Activated CD4-positive, alpha-beta T cell treated with anti-CD3 and anti-CD28 coated beads for 24 hours (primary cell): ENCODE results near the gene CLEC17A.
"Not testable (repeated sequence)": the region's sequence is repeated elsewhere in the genome, so short reads cannot be mapped to it uniquely, and the experiment has no call there.

Source experiments
- DNase-seq, 2 donors: peaks; one replicate each; pipeline ENCODE4 v3.0.0-alpha.2; 2020; ENCODE audit warnings: low read depth in 2 of 2

Gene CLEC17A

GRCh38 chr19:14580623-14581237, 2.2 kb upstream of the CLEC17A start:
- DNase-seq: peak; percentile 43 to 50

DNA sequence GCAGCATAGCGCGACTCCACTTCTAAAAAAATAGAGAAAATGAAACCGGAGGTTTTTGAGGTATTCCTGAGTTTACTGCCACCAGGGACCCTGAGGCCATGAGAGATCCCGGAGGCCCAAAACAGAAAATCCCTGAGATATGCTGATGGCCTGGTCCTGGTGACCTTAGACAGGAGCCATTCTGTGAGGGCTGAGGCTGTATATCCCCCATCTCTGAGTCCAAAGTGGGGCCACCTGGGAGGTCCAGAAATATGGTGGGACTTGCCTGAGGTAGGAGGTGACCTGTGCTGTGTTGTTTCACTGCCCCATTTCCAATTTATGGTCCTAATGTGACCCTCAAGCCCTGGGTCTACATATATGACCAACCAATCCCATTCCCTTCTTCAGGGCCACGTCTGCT, 1.5 kb downstream of the CLEC17A start:
- DNase-seq: not testable (repeated sequence)

DNA sequence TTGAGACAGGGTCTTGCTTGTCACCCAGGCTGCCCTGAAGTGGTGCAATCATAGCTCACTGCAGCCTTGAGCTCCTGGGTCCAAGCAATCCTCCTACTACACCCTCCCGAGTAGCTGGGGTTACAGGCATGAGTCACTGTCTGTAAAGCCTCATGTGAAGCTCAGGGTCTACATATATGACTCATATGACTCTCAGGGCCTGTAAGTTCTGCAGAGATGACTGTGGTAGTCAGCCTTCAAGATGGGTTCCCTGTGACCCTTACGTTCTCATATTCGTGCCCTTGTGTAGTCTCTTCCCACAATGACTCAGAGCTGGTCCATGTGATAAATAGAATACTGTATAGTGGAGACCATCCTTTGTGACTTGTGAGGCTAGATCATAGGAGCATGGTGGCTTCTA, 2.3 kb downstream of the CLEC17A start:
- DNase-seq: peak in 1 of 2 donors; percentile 22

DNA sequence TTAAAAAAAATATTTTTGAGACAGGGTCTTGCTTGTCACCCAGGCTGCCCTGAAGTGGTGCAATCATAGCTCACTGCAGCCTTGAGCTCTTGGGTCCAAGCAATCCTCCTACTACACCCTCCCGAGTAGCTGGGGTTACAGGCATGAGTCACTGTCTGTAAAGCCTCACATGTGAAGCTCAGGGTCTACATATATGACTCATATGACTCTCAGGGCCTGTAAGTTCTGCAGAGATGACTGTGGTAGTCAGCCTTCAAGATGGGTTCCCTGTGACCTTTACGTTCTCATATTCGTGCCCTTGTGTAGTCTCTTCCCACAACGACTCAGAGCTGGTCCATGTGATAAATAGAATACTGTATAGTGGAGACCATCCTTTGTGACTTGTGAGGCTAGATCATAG, 6.5 kb downstream of the CLEC17A start:
- not testable (repeated sequence) for DNase-seq

- no peak for DNase-seq
These were observed 12.7 kb downstream of the CLEC17A start for GRCh38 chr19:14595558-14595957.

DNA sequence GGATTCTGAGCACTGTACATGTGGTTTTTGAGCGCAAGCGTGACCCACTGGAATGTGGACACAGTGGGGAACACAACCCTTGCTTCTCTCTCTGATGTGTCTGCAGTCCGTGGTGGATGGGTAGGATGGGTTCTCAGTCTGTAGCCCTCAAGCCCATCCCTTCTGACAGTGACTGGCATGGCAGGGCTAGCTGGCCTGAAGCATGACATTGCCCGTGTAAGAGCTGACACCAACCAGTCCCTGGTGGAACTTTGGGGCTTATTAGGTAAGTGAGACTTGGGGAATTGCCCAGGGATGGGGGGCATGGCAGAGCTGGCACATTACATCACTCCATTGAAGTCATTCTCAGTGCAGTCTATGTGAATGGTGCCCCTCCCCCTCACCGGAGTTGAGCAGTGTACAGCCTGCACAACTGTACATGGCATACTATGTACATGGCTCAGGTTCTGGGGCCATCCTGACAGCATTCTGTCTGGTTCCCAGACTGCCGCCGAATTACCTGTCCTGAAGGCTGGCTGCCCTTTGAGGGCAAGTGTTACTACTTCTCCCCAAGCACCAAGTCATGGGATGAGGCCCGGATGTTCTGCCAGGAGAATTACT, 16.8 kb downstream of the CLEC17A start:
- DNase-seq: no peak

GRCh38 chr19:14603990-14604387, 21.1 kb downstream of the CLEC17A start:
- no peak for DNase-seq

GRCh38 chr19:14606627-14607026, 23.7 kb downstream of the CLEC17A start:
- DNase-seq: no peak

GRCh38 chr19:14611051-14611450, 28.2 kb downstream of the CLEC17A start:
- DNase-seq: no peak

DNA sequence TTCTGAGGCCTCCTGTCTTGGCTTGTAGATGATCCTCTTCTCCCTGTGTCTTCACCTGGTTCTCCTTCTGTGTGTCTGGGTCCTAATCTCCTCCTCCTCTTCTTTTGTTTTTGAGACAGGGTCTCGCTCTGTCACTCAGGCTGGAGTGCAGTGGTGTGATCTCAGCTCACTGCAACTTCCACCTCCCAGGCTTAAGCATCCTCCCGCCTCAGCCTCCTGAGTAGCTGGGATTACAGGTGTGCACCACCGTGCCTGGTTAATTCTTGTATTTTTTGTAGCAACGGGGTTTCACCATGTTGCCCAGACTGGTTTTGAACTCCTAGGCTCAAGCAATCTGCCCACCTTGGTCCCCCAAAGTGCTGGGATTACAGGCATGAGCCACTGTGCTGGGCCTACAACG, 29.4 kb downstream of the CLEC17A start:
- not testable (repeated sequence) for DNase-seq

DNA sequence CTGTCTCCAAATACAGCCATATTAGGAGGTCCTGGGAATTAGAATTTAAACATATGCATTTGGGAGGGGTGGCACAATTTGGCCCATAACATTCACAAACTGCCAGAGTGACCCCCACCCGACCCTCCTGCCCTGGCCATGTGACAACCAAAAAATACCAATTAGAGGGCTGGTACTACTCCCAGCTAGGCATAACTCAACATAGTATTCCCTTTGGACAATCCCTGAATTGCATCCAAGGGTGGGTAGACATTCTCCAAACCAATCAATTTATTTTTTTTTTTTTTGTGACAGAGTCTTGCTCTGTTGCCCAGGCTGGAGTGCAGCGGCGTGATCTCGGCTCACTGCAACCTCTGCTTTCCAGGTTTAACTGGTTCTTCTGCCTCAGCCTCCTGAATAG, 29.8 kb downstream of the CLEC17A start:
- no peak for DNase-seq

DNA sequence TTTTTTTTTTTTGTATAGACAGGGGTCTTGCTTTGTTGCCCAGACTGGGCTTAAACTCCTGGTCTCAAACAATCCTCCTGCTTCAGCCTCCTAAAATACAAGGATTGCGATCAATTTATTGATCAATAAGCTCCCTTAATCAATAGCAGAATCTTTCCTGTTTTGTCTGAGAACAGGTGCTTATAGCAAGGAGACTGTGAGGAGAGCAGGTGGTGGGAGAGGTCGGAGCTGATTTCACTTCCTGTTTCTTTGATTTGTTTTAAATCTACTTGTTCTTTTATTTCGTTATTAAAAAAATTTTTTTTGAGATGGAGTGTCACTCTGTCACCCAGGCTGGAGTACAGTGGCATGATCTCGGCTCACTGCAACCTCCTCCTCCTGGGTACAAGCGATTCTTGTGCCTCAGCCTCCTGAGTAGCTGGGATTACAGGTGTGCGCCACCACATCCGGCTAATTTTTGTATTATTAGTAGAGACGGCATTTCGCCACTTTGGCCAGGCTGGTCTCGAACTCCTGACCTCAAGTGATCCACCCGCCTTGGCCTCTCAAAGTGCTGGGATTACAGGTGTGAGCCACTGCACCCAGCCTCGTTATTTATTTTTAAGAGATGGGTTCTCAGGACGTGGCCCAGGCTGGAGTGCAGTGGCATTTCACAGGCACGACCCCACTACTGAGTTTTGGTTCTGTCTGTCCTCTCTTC, 30.7 kb downstream of the CLEC17A start:
- DNase-seq: not testable (repeated sequence)

GRCh38 chr19:14614099-14614412, 31.2 kb downstream of the CLEC17A start:
- DNase-seq: no peak

GRCh38 chr19:14615623-14616022, 32.7 kb downstream of the CLEC17A start:
- no peak for DNase-seq

GRCh38 chr19:14616407-14616806, 33.5 kb downstream of the CLEC17A start:
- DNase-seq: no peak

DNA sequence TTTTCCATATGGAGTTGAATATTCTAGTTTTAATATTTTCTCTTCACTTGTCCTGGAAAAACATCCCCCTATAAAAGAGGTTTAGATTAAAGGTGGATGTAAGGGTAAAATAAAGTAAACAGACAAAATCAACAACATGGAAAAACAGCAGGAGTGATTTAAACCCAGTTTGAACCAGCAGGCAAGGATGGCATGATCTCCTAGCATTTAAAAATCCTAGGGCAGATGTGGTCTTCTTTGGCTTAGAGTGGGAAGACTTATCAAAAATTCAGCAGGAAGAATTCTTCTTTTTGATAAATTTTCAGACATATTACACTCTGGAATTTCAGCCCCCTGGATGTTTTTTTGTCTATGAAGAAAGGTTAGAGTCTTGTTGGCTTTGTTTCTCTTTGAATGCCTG, 36.5 kb downstream of the CLEC17A start:
- DNase-seq: no peak

GRCh38 chr19:14624491-14624890, 41.6 kb downstream of the CLEC17A start:
- DNase-seq: not testable (repeated sequence)

- no peak for DNase-seq
These were observed 46.7 kb downstream of the CLEC17A start for GRCh38 chr19:14629557-14629956.

GRCh38 chr19:14632286-14632685, 49.4 kb downstream of the CLEC17A start:
- no peak for DNase-seq

GRCh38 chr19:14639536-14640277, 56.8 kb downstream of the CLEC17A start:
- no peak for DNase-seq

- DNase-seq: no peak
These were observed 65.6 kb downstream of the CLEC17A start for GRCh38 chr19:14648506-14648905.

GRCh38 chr19:14649020-14649419, 66.1 kb downstream of the CLEC17A start:
- no peak for DNase-seq

DNA sequence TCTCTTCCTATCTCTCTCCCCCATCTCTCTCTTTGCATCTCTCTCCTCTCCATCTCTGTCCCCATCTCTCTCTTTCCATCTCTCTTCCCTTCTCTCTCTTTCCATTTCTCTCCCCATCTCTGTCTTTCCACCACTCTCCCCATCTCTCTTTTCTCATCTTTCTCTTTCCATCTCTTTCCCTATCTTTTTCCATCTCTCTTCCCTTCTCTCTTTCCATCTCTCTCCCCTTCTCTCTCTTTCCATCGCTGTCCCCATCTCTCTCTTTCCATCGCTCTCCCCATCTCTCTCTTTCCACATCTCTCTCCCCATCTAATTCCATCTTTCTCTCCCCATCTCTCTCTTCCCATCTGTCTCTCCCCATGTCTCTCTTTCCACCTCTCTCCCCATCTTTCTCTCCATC, 67.3 kb downstream of the CLEC17A start:
- DNase-seq: no peak
